K562 (cell line): ENCODE results near the gene SETDB1. TPM values are rescaled to one million over a fixed set of nuclear protein-coding genes. Genes with fewer than 3 reads are reported as not detected.

Experiments used
- CBFA2T2 ChIP-seq: fragments of 450-650 bp; conservative IDR thresholded peaks from 2 replicates; pipeline ENCODE4 v1.6.1; 2017; ENCODE audit warnings: mild to moderate bottlenecking
- CBFA2T3 ChIP-seq: fragments of 450-650 bp; IDR thresholded peaks from 2 replicates; pipeline ENCODE4 v1.6.1; 2017
- CBX5 ChIP-seq: IDR thresholded peaks from 2 replicates; pipeline ENCODE4 v1.6.1; 2014; ENCODE audit warnings: low read depth, borderline replicate concordance
- CTBP1 ChIP-seq: fragments of 450-650 bp; IDR thresholded peaks from 2 replicates; pipeline ENCODE4 v1.6.1; 2016; ENCODE audit warnings: borderline replicate concordance
- CUX1 ChIP-seq: fragments of 200-800 bp; sonication (Bioruptor generic); IDR thresholded peaks from 2 replicates; pipeline ENCODE4 v1.6.1; 2016; ENCODE audit warnings: missing genetic modification characterization, missing compliant biosample characterization
- CXXC5 ChIP-seq: fragments of 250-450 bp; sonication (Bioruptor Pico); IDR thresholded peaks from 2 replicates; pipeline ENCODE4 v1.8.0; 2022; ENCODE audit warnings: inconsistent platforms, mild to moderate bottlenecking, moderate library complexity
- EGR1 ChIP-seq: fragments of 450-650 bp; conservative IDR thresholded peaks from 2 replicates; pipeline ENCODE4 v1.6.1; 2017; ENCODE audit warnings: mild to moderate bottlenecking
- ELF4 ChIP-seq: fragments of 450-650 bp; formaldehyde crosslinking; IDR thresholded peaks from 2 replicates; pipeline ENCODE4 v1.4.0; 2022; ENCODE audit warnings: missing genetic modification characterization
- GTF2F1 ChIP-seq: IDR thresholded peaks from 2 replicates; pipeline ENCODE4 v1.6.1; 2011; ENCODE audit warnings: low read depth, low read length, improper control_type of control experiment
- HDAC2 ChIP-seq: fragments of 450-650 bp; IDR thresholded peaks from 2 replicates; pipeline ENCODE4 v1.6.1; 2016; ENCODE audit warnings: mild to moderate bottlenecking
- L3MBTL2 ChIP-seq: fragments of 450-650 bp; IDR thresholded peaks from 2 replicates; pipeline ENCODE4 v1.6.1; 2016; ENCODE audit warnings: mild to moderate bottlenecking, moderate library complexity
- MAFF ChIP-seq: IDR thresholded peaks from 2 replicates; pipeline ENCODE4 v1.6.1; 2012; ENCODE audit warnings: low read length, improper control_type of control experiment
- MBD1 ChIP-seq: fragments of 250-450 bp; sonication (Bioruptor Pico); IDR thresholded peaks from 2 replicates; pipeline ENCODE4 v1.8.0; 2022; ENCODE audit warnings: inconsistent platforms
- MCM2 ChIP-seq: fragments of 450-650 bp; IDR thresholded peaks from 2 replicates; pipeline ENCODE4 v1.6.1; 2017; ENCODE audit warnings: low read depth, mild to moderate bottlenecking
- MTA2 ChIP-seq: fragments of 450-650 bp; IDR thresholded peaks from 2 replicates; pipeline ENCODE4 v1.6.1; 2016; ENCODE audit warnings: low read depth
- NFRKB ChIP-seq: fragments of 450-650 bp; IDR thresholded peaks from 2 replicates; pipeline ENCODE4 v1.6.1; 2016; ENCODE audit warnings: low read depth
- STAT6 ChIP-seq: sonication (generic); formaldehyde crosslinking; IDR thresholded peaks from 2 replicates; pipeline ENCODE4 v1.8.1; 2023; ENCODE audit warnings: mild to moderate bottlenecking, missing genetic modification reagents
- TAF1 ChIP-seq: IDR thresholded peaks from 2 replicates; pipeline ENCODE4 v1.6.1; 2011; ENCODE audit warnings: mild to moderate bottlenecking, low read length, moderate library complexity; ENCODE audit not compliant: insufficient read depth, control insufficient read depth, severe bottlenecking; ENCODE audit errors: extremely low read depth
- ZBTB17 ChIP-seq: fragments of 450-650 bp; formaldehyde crosslinking; IDR thresholded peaks from 2 replicates; pipeline ENCODE4 v1.4.0; 2020; ENCODE audit warnings: mild to moderate bottlenecking
- ZNF354B ChIP-seq: fragments of 250-450 bp; sonication (Bioruptor Pico); IDR thresholded peaks from 2 replicates; pipeline ENCODE4 v1.4.0; 2020
- ZNF589 ChIP-seq: fragments of 200-800 bp; sonication (Bioruptor generic); IDR thresholded peaks from 2 replicates; pipeline ENCODE4 v1.6.1; 2016; ENCODE audit warnings: low read depth, missing genetic modification characterization, missing compliant biosample characterization
- ZNF766 ChIP-seq: fragments of 200-800 bp; sonication (Bioruptor generic); conservative IDR thresholded peaks from 2 replicates; pipeline ENCODE4 v1.6.1; 2016; ENCODE audit warnings: missing genetic modification characterization, missing compliant biosample characterization
- polyA plus RNA-seq, 8 experiments: library from polyadenylated mRNA; depleted of rRNA in 4 of 8; stranded (reverse) in 5 of 8; unstranded in 3 of 8; fragments of >200 nt; fragmentation: Nextera tagmentation in 2 of 8; fragmentation: Illumina TruSeq in 1 of 8; extraction: Ambion mirVana in 2 of 8; extraction: Trizol in 1 of 8; gene quantifications; 2 replicates each; pipeline versions ENCODE4 v1.2.1 to v1.2.3, GENCODE V29; 2011 to 2014; ENCODE audit warnings: inconsistent platforms in 1 of 8, missing spikeins in 1 of 8
- total RNA-seq, 7 experiments: library from RNA; depleted of rRNA in 6 of 7; stranded (reverse); fragments of >200 nt in 6 of 7; fragmentation: Illumina TruSeq in 2 of 7; extraction: Trizol in 2 of 7; gene quantifications; 2 replicates each; pipeline versions ENCODE4 v1.2.1 to v1.2.3, GENCODE V29; 2011 to 2021; ENCODE audit warnings: low replicate concordance in 1 of 7

SETDB1 gene
- total and polyA plus RNA-seq, 9 of the 15 experiments (the other 6 are each of a cell fraction or from before 2014, with no cell fraction given) = 21.5 to 64.4 (median 42.0) TPM

DNA sequence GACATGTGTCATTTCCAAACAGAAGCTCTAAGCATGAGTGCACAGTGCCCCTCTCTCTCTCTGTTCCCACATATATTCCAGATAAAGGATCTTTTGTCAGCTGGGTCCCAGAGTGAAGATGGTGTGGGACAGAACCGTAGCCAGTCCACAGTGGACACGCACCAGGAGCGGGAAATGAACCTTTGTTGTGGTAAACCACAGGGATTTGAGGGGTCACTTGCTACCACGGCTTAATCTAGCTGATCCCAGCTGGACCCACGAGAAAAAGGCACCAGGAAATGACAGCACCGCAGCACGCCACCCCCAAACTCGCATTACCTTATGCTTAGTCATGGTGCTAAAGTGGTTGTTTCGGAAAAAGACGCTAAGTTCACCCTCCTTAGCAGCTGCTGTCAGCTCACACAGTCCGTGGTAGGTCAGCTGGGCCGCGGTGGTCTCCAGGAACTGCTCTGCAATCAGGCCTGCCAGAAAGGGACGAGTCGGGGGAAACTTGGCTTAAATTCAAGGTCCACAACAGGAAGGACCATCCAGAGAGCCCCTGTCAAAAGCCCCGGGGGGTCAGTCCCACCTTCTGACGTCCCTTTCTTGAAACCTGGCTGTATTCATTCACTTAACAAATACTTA lies 73.0 kb downstream of the SETDB1 start (continued):
- peak; percentile 48 for TF ChIP-seq CBFA2T2
- TF ChIP-seq STAT6 = no peak
- TF ChIP-seq CXXC5 = peak; percentile 89
- TF ChIP-seq CBFA2T3 = peak; percentile 78
- TF ChIP-seq TAF1 = peak; percentile 44
- TF ChIP-seq L3MBTL2 = peak; percentile 72
- 0 out of 2 replicates have a peak, but pooled peaks have one; percentile 14 for TF ChIP-seq ZBTB17 (CRISPR knock-in tag)
- no peak for TF ChIP-seq MBD1 (CRISPR knock-in tag)
- peak; percentile 84 for TF ChIP-seq HDAC2
- TF ChIP-seq GTF2F1 = no peak
- TF ChIP-seq ZNF766 = peak; percentile 75
- no peak for TF ChIP-seq ZNF354B (CRISPR knock-in tag)
- TF ChIP-seq ZNF589 = peak; percentile 48; the same call in 1 of the 2 replicates
- TF ChIP-seq CUX1 (CRISPR knock-in tag) = peak; percentile 58; the same call in 1 of the 2 replicates
- no peak for TF ChIP-seq MCM2
- TF ChIP-seq MTA2 = peak; percentile 32; the same call in 1 of the 2 replicates
- TF ChIP-seq CBX5 = no peak
- peak; percentile 45; the same call in 1 of the 2 replicates for TF ChIP-seq CTBP1
- TF ChIP-seq NFRKB = 0 out of 2 replicates have a peak, but pooled peaks have one; percentile 35
- peak; percentile 84 for TF ChIP-seq MAFF
- TF ChIP-seq EGR1 = peak; percentile 50
- peak; percentile 21; the same call in 1 of the 2 replicates for TF ChIP-seq ELF4 (CRISPR knock-in tag)
